HG03045 (cell line): Measurements from ENCODE around the gene SIMC1.

Experiments used
- ATAC-seq: cut with Tn5 transposase; IDR thresholded peaks from one replicate; pipeline ENCODE4 v1.9.1; 2021; ENCODE audit warnings: mild to moderate bottlenecking, moderate library complexity; ENCODE audit not compliant: unreplicated experiment

The SIMC1 gene

GRCh38 chr5:176361437-176362232 lies 123.4 kb downstream of the SIMC1 start, which contains the start of gene KIAA1191:
Gene KIAA1191, minus strand, starts transcription at chr5:176361764. Its CDS starts 2,256 bp downstream, at chr5:176359508.
- peak; percentile 86 for ATAC-seq

GRCh38 chr5:176362233-176362490 lies 123.9 kb downstream of the SIMC1 start:
- ATAC-seq = no peak

GRCh38 chr5:176364765-176365350 lies 126.6 kb downstream of the SIMC1 start:
- ATAC-seq = no peak

GRCh38 chr5:176365351-176366231 lies 127.4 kb downstream of the SIMC1 start, which contains the start of gene ARL10:
Gene ARL10, plus strand, starts transcription at chr5:176365487. Its CDS starts 77 bp downstream, at chr5:176365564.
- ATAC-seq = peak; percentile 32

GRCh38 chr5:176366232-176366894 lies 128.1 kb downstream of the SIMC1 start:
- no peak for ATAC-seq

GRCh38 chr5:176368726-176369125 lies 130.5 kb downstream of the SIMC1 start:
- ATAC-seq = no peak

GRCh38 chr5:176369934-176370711 lies 131.9 kb downstream of the SIMC1 start:
- no peak for ATAC-seq

- ATAC-seq = no peak
Measured at GRCh38 chr5:176371621-176372539, 133.7 kb downstream of the SIMC1 start.

GRCh38 chr5:176373100-176373818 lies 135.0 kb downstream of the SIMC1 start:
- ATAC-seq = no peak

GRCh38 chr5:176379881-176380280 lies 141.7 kb downstream of the SIMC1 start:
- no peak for ATAC-seq

GRCh38 chr5:176381423-176381822 lies 143.2 kb downstream of the SIMC1 start:
- no peak for ATAC-seq

- no peak for ATAC-seq
Measured at GRCh38 chr5:176381979-176382378, 143.8 kb downstream of the SIMC1 start.

- no peak for ATAC-seq
Measured at GRCh38 chr5:176382721-176383120, 144.5 kb downstream of the SIMC1 start.

- no peak for ATAC-seq
Measured at GRCh38 chr5:176383248-176383905, 145.2 kb downstream of the SIMC1 start.

GRCh38 chr5:176383961-176384360 lies 145.7 kb downstream of the SIMC1 start:
- ATAC-seq = no peak

- no peak for ATAC-seq
Measured at GRCh38 chr5:176384366-176384930, 146.2 kb downstream of the SIMC1 start.

- ATAC-seq = no peak
Measured at GRCh38 chr5:176384991-176385390, 146.8 kb downstream of the SIMC1 start.

- no peak for ATAC-seq
Measured at GRCh38 chr5:176386491-176386890, 148.3 kb downstream of the SIMC1 start.
